OCI-LY1 (cell line): Measurements from ENCODE around the gene VAV3.

ENCODE experiments used
- CTCF ChIP-seq: fragments of 200-600 bp; sonication (generic), shearing (Covaris generic); IDR thresholded peaks from 2 replicates; pipeline ENCODE4 v1.5.1; 2017; ENCODE audit warnings: mild to moderate bottlenecking, antibody characterized with exemption, low read length, moderate library complexity, mixed read lengths
- EZH2 ChIP-seq: fragments of 200-600 bp; sonication (generic), shearing (Covaris generic); IDR thresholded peaks from 2 replicates; pipeline ENCODE4 v1.8.0; 2017; ENCODE audit warnings: borderline replicate concordance, mixed run types, mild to moderate bottlenecking, antibody characterized with exemption, low read length, moderate library complexity, mixed read lengths

- TF ChIP-seq CTCF = no peak
- no peak for TF ChIP-seq EZH2
Measured at GRCh38 chr1:107618539-107618938, 346.4 kb downstream of the VAV3 start.
